HCT116 (cell line): ENCODE results near the gene REEP3.

Experiments
- CEBPB ChIP-seq: IDR thresholded peaks from 2 replicates; pipeline ENCODE4 v1.6.1; 2012; ENCODE audit warnings: low read depth
- CTCF ChIP-seq, 3 experiments: fragments of 200-600 bp in 1 of 3; sonication (generic) in 1 of 3; IDR thresholded peaks in 2 of 3; conservative IDR thresholded peaks in 1 of 3; 2 replicates each; pipeline ENCODE4 v1.5.1; 2012 to 2017; ENCODE audit warnings: low read depth in 2 of 3, low read length in 2 of 3, antibody characterized with exemption in 1 of 3, borderline replicate concordance in 1 of 3, control low read depth in 1 of 3, mild to moderate bottlenecking in 1 of 3, mixed read lengths in 1 of 3, mixed run types in 1 of 3, moderate library complexity in 1 of 3; ENCODE audit not compliant: insufficient read depth in 1 of 3
- EZH2 ChIP-seq: fragments of 200-600 bp; sonication (generic); IDR thresholded peaks from 2 replicates; pipeline ENCODE4 v1.6.1; 2017; ENCODE audit warnings: antibody characterized with exemption, mixed run types
- JUND ChIP-seq: IDR thresholded peaks from 2 replicates; pipeline ENCODE4 v1.6.1; 2012
- MAX ChIP-seq: IDR thresholded peaks from 2 replicates; pipeline ENCODE4 v1.6.1; 2012
- POLR2AphosphoS5 ChIP-seq: IDR thresholded peaks from 2 replicates; pipeline ENCODE4 v1.6.1; 2011; ENCODE audit warnings: mild to moderate bottlenecking, low read depth, low read length, moderate library complexity
- SIN3A ChIP-seq: IDR thresholded peaks from 2 replicates; pipeline ENCODE4 v1.6.1; 2012; ENCODE audit warnings: low read depth

- TF ChIP-seq CTCF (IDR thresholded peaks at IDR 0.05 in 2 of 3, conservative IDR thresholded peaks at IDR 0.05 in 1 of 3; ENCODE audit: borderline replicate concordance in 1 of 3, insufficient read depth in 1 of 3, low read depth in 2 of 3, low read length in 2 of 3), result no peak
- TF ChIP-seq JUND, result no peak
- no peak for TF ChIP-seq EZH2
- no peak for TF ChIP-seq CEBPB
- no peak for TF ChIP-seq SIN3A
- TF ChIP-seq POLR2AphosphoS5, result no peak
- no peak for TF ChIP-seq MAX
These were observed 52.0 kb downstream of the REEP3 start for GRCh38 chr10:63573068-63573697.
